GM12891 (cell line): ENCODE results near the gene PXK.
"Not testable (repeated sequence)": the region's sequence is repeated elsewhere in the genome, so short reads cannot be mapped to it uniquely, and the experiment has no call there.

ENCODE experiments used
- PAX5 ChIP-seq: IDR thresholded peaks from 2 replicates; pipeline ENCODE4 v1.6.1; 2011; ENCODE audit warnings: low read length, moderate library complexity, mild to moderate bottlenecking; ENCODE audit not compliant: insufficient read depth, severe bottlenecking
- POLR2A ChIP-seq: IDR thresholded peaks from 2 replicates; pipeline ENCODE4 v1.6.1; 2011; ENCODE audit warnings: low read depth, low read length, control low read depth
- POLR2AphosphoS5 ChIP-seq: IDR thresholded peaks from 2 replicates; pipeline ENCODE4 v1.6.1; 2011; ENCODE audit warnings: low read depth, low read length, control low read depth
- TAF1 ChIP-seq: IDR thresholded peaks from 2 replicates; pipeline ENCODE4 v1.6.1; 2011; ENCODE audit warnings: low read depth, low read length, control low read depth

DNA sequence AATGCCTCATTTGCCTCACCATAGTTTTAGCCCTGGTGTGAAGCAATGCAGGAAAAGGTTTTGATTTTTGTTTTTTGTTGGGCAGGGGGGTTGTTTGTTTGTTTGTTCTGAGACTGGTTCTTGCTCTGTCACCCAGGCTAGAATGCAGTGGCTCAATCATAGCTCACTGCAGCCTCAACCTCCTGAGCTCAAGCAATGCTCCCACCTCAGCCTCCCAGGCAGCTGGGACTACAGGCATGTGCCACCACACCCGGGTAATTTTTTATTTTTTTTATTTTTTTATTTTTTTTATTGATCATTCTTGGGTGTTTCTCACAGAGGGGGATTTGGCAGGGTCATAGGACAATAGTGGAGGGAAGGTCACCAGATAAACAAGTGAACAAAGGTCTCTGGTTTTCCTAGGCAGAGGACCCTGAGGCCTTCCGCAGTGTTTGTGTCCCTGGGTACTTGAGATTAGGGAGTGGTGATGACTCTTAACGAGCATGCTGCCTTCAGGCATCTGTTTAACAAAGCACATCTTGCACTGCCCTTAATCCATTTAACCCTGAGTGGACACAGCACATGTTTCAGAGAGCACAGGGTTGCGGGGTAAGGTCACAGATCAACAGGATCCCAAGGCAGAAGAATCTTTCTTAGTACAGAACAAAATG, 43.6 kb upstream of the PXK start:
- TF ChIP-seq TAF1, POLR2AphosphoS5, POLR2A, PAX5: not testable (repeated sequence)
